GM18505 (cell line): ENCODE data around the gene GIPC1.

Source experiments
- ATAC-seq: cut with Tn5 transposase; IDR thresholded peaks from one replicate; pipeline ENCODE4 v1.9.1; 2021; ENCODE audit not compliant: unreplicated experiment
- POLR2A ChIP-seq: IDR thresholded peaks from 4 replicates; pipeline ENCODE4 v1.6.1; 2011; ENCODE audit warnings: borderline replicate concordance; ENCODE audit not compliant: insufficient read depth, insufficient read length; ENCODE audit errors: extremely low read depth

Gene GIPC1

GRCh38 chr19:14528419-14529253 lies 32.7 kb upstream of the GIPC1 start:
- TF ChIP-seq POLR2A, result no peak
- no peak for ATAC-seq

GRCh38 chr19:14526423-14526822 lies 30.5 kb upstream of the GIPC1 start:
- no peak for ATAC-seq
- no peak for TF ChIP-seq POLR2A

- no peak for TF ChIP-seq POLR2A
- ATAC-seq, result no peak
Measured at GRCh38 chr19:14525729-14526128, 29.8 kb upstream of the GIPC1 start.

- ATAC-seq, result no peak
- TF ChIP-seq POLR2A, result no peak
Measured at GRCh38 chr19:14520543-14520942, 24.6 kb upstream of the GIPC1 start.

- no peak for TF ChIP-seq POLR2A
- ATAC-seq, result no peak
Measured at GRCh38 chr19:14519860-14520407, 24.0 kb upstream of the GIPC1 start.

- TF ChIP-seq POLR2A, result no peak
- no peak for ATAC-seq
Measured at GRCh38 chr19:14519245-14519859, 23.4 kb upstream of the GIPC1 start.

- ATAC-seq, result peak; percentile 60
- TF ChIP-seq POLR2A, result peak; percentile 97
Measured at GRCh38 chr19:14517840-14518505, 22.0 kb upstream of the GIPC1 start, which contains the start of gene DNAJB1. Gene DNAJB1, minus strand, starts transcription at chr19:14518397. Its CDS starts 48 bp downstream, at chr19:14518349.

- no peak for TF ChIP-seq POLR2A
- ATAC-seq, result no peak
Measured at GRCh38 chr19:14517446-14517839, 21.5 kb upstream of the GIPC1 start.

- TF ChIP-seq POLR2A, result no peak
- ATAC-seq, result no peak
Measured at GRCh38 chr19:14516746-14517438, 21.0 kb upstream of the GIPC1 start.

- no peak for TF ChIP-seq POLR2A
- no peak for ATAC-seq
Measured at GRCh38 chr19:14516048-14516534, 20.2 kb upstream of the GIPC1 start.

GRCh38 chr19:14515501-14516047 lies 19.6 kb upstream of the GIPC1 start:
- no peak for TF ChIP-seq POLR2A
- ATAC-seq, result no peak

GRCh38 chr19:14514215-14514863 lies 18.4 kb upstream of the GIPC1 start:
- no peak for TF ChIP-seq POLR2A
- ATAC-seq, result no peak
